Activated T-cell treated with anti-CD3 and anti-CD28 coated beads, Interleukin-2, amount 50 U/mL, for 4 hours (primary cell): ENCODE measurements around the gene DENND2D. TPM values are rescaled to one million over a fixed set of nuclear protein-coding genes. Genes with fewer than 3 reads are reported as not detected.

Experiments used
- ATAC-seq, 2 donors: fragments of 200-7000 bp; cut with Tn5 transposase; one replicate each; pipeline ENCODE4 v1.10.0; 2021
- DNase-seq: peaks from one replicate; pipeline ENCODE4 v3.0.0-alpha.2; 2020
- H3K27me3 Mint-ChIP-seq: one replicate; pipeline ENCODE4 v1.8.0; 2021; ENCODE audit warnings: low read depth, mixed read lengths
- H3K36me3 Mint-ChIP-seq: one replicate; pipeline ENCODE4 v1.8.0; 2022; ENCODE audit warnings: mixed read lengths; ENCODE audit not compliant: insufficient read depth
- H3K4me1 Mint-ChIP-seq: one replicate; pipeline ENCODE4 v1.8.0; 2021; ENCODE audit warnings: low read depth, mixed read lengths
- H3K4me3 Mint-ChIP-seq: one replicate; pipeline ENCODE4 v1.8.0; 2021; ENCODE audit warnings: mild to moderate bottlenecking, moderate library complexity, mixed read lengths
- H3K9me3 Mint-ChIP-seq: one replicate; pipeline ENCODE4 v1.8.0; 2021; ENCODE audit warnings: mixed read lengths
- total RNA-seq, 3 donors: library from RNA; stranded (reverse); gene quantifications; one replicate each; pipeline ENCODE4 v1.2.1, GENCODE V29; 2021

Gene DENND2D
- total RNA-seq, 3 donors from 2014 or later: 127 to 158 (median 134) TPM

GRCh38 chr1:111202366-111202706 lies 1.9 kb upstream of the DENND2D start:
- H3K36me3 Mint-ChIP-seq: peaks cover 20% of the 10 kb centered on the region
- ATAC-seq (no peak), DNase-seq (no peak)
- peak overlapping the region; percentile 100 for H3K4me3 Mint-ChIP-seq
- no peaks in the 10 kb centered on the region for H3K27me3 Mint-ChIP-seq
- no peaks in the 10 kb centered on the region for H3K9me3 Mint-ChIP-seq
- peaks cover 59% of the 10 kb centered on the region for H3K4me1 Mint-ChIP-seq

DNA sequence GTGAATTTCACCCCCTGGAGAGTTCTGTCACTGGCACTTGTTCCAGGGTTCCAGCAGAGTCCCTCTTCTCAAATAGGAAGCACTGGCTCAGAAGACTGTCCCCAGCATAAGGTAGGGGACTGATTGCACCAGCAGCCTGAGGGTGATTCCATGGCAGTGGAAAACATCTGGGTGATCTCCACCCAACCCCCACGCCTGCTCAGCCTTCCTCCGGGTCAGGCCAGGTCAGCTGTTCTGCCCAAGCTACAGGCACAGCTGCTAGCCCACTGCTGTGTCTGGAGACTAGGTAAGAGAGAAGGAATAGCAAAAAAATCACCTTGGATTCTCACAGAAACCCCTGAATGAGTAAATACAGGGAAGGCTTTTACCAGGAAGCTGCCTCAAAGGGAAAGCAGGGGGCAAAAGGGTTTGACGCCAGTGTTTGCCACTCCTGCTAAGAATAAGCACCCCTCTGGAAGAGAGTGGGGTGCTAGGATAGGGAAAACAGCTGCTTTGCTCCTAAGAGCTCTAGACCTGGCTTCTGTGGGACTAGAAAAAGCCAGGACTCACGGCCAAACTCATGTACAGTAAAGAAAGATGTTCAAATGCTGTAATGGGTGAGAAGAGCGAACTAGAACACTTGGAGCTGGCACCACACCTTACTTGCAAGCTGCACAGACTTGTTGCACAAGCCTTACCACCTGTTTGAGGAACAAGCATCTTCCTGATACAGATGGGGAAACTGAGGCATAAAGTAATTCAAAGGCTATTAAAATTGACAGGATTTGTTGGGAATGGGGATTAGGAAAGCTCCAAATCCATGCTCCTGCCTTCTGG lies 1.0 kb upstream of the DENND2D start:
- no peaks in the 10 kb centered on the region for H3K27me3 Mint-ChIP-seq
- H3K4me3 Mint-ChIP-seq: peak overlapping the region; percentile 100
- DNase-seq (no peak), ATAC-seq (no peak)
- H3K4me1 Mint-ChIP-seq: peaks cover 67% of the 10 kb centered on the region
- peaks cover 27% of the 10 kb centered on the region for H3K36me3 Mint-ChIP-seq
- H3K9me3 Mint-ChIP-seq: no peaks in the 10 kb centered on the region

DNA sequence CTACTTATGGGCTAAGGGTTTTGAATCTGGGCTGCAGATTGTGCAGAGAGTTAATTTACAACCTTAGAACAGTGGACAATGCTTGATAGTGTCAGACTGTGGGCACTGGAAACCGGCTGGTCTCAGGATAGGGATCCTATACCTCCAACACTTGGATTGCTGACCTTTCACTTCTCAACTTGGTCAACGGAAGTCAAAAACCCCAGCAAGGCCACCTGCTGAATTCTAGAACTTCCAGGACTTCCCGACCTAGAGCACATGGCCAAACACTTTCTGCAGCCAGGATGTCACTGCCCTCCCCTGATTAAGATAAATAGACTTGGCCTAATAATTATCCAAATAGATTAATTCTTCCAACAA lies 336 bp upstream of the DENND2D start:
- ATAC-seq: no peak
- no peaks in the 10 kb centered on the region for H3K9me3 Mint-ChIP-seq
- peaks cover 70% of the 10 kb centered on the region for H3K4me1 Mint-ChIP-seq
- peaks cover 34% of the 10 kb centered on the region for H3K36me3 Mint-ChIP-seq
- no peaks in the 10 kb centered on the region for H3K27me3 Mint-ChIP-seq
- peak overlapping the region; percentile 100 for H3K4me3 Mint-ChIP-seq
- no peak for DNase-seq

GRCh38 chr1:111199329-111199728 lies 1.1 kb downstream of the DENND2D start:
- peaks cover 70% of the 10 kb centered on the region for H3K4me1 Mint-ChIP-seq
- peak overlapping the region; percentile 100 for H3K4me3 Mint-ChIP-seq
- H3K27me3 Mint-ChIP-seq: no peaks in the 10 kb centered on the region
- H3K9me3 Mint-ChIP-seq: no peaks in the 10 kb centered on the region
- DNase-seq (no peak), ATAC-seq (peak in 1 of 2 donors; percentile 4)
- H3K36me3 Mint-ChIP-seq: peaks cover 47% of the 10 kb centered on the region

DNA sequence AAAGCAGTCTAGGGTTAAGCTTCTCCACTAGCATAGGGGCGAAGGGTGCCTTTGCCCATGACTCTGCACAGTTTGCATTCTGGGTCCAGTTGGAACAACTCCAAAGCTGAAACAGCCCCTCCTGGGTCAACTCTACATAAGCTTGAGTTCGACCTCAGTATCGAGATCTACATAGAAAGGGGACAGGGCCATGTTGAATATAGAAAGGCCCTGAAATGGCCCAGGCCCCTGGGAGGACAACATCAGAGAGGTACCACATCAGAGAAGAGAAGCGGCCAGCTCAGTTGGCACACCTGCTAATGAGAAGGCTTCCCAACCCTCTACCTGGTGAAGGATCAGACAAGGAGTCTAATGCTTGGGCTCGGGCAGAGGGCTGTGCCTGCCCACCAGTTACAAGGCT lies 1.6 kb downstream of the DENND2D start:
- peaks cover 75% of the 10 kb centered on the region for H3K4me1 Mint-ChIP-seq
- no peak for ATAC-seq
- DNase-seq: no peak
- H3K36me3 Mint-ChIP-seq: peaks cover 51% of the 10 kb centered on the region
- H3K4me3 Mint-ChIP-seq: peak overlapping the region; percentile 100
- H3K9me3 Mint-ChIP-seq: no peaks in the 10 kb centered on the region
- H3K27me3 Mint-ChIP-seq: no peaks in the 10 kb centered on the region

GRCh38 chr1:111197598-111198284 lies 2.7 kb downstream of the DENND2D start:
- peak; percentile 6 to 53 for ATAC-seq
- Mint-ChIP-seq H3K4me3 (peak overlapping the region; percentile 100), H3K27me3 (no peaks in the 10 kb centered on the region), H3K9me3 (no peaks in the 10 kb centered on the region), H3K36me3 (peaks cover 61% of the 10 kb centered on the region), H3K4me1 (peaks cover 75% of the 10 kb centered on the region)
- DNase-seq: peak; percentile 52

GRCh38 chr1:111196213-111196612 lies 4.2 kb downstream of the DENND2D start:
- H3K9me3 Mint-ChIP-seq: no peaks in the 10 kb centered on the region
- ATAC-seq (no peak), DNase-seq (no peak)
- peaks cover 77% of the 10 kb centered on the region for H3K36me3 Mint-ChIP-seq
- no peaks in the 10 kb centered on the region for H3K27me3 Mint-ChIP-seq
- H3K4me3 Mint-ChIP-seq: peak overlapping the region; percentile 100
- peaks cover 76% of the 10 kb centered on the region for H3K4me1 Mint-ChIP-seq

GRCh38 chr1:111195002-111195684 lies 5.3 kb downstream of the DENND2D start:
- Mint-ChIP-seq H3K36me3 (peaks cover 85% of the 10 kb centered on the region), H3K4me1 (peaks cover 78% of the 10 kb centered on the region), H3K27me3 (no peaks in the 10 kb centered on the region), H3K4me3 (peak overlapping the region; percentile 100), H3K9me3 (no peaks in the 10 kb centered on the region)
- ATAC-seq: no peak
- no peak for DNase-seq

DNA sequence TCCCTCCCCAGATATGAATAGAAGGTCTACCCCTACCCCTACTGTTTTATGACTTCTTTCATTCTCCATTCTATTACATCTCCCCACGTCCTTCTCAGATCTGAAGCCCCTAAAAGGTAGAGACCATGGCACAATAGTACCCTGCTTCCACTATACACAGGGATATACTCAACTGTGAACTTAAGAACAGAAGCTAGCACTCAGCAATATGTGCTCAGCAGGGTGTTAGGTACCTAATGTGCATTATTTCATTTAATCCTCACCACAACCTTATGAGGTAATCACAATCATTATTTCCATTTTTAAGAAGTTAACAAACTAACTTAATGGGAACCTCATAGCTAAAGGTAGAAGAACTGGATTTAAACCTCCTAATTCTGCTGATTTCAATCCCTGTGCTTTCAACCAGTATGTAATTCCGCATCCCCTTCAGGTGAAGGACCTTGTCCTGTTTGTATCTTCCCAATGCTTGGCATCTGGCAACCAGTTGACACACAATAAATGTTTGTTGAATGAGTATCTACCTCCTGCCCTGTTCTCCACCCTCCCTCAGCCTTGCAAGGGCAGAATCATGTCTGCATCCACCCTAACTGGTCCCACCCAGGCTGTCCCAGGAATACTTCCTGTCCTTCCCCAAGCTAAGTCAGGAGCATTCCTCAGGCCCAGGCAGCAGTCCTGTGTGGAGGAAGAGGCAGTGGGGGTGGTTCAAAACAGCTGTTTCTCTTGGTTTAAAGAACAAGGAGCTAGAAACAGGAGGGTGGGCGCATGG lies 6.5 kb downstream of the DENND2D start:
- DNase-seq (no peak), ATAC-seq (peak in 1 of 2 donors; percentile 18)
- H3K4me1 Mint-ChIP-seq: peaks cover 89% of the 10 kb centered on the region
- H3K27me3 Mint-ChIP-seq: no peaks in the 10 kb centered on the region
- H3K9me3 Mint-ChIP-seq: no peaks in the 10 kb centered on the region
- H3K4me3 Mint-ChIP-seq: peak overlapping the region; percentile 39
- H3K36me3 Mint-ChIP-seq: peaks cover 94% of the 10 kb centered on the region

- Mint-ChIP-seq H3K4me1 (peaks cover 97% of the 10 kb centered on the region), H3K4me3 (peak overlapping the region; percentile 39), H3K27me3 (no peaks in the 10 kb centered on the region), H3K9me3 (no peaks in the 10 kb centered on the region), H3K36me3 (peaks cover 94% of the 10 kb centered on the region)
- DNase-seq (no peak), ATAC-seq (peak in 1 of 2 donors; percentile 12)
Measured at GRCh38 chr1:111192658-111193519, 7.6 kb downstream of the DENND2D start.

DNA sequence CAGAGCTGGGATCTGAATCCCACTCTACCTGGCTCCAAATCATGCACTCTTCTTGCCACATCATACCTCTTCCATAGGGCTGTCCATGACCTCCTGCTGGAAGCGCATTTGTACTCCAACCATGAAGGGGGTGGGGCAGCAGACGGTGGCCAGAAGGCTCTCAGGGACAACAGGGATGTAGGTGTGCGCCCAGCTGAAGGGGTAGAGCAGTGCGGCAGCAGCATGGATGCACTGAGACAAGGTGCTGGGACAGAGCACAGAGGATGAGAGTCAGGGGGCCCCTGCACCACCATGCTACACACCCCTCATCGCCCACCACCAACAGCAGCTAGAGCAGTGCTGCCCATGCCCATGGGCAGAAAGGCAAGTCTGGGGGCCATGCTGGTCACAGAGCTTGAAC lies 8.4 kb downstream of the DENND2D start:
- Mint-ChIP-seq H3K27me3 (no peaks in the 10 kb centered on the region), H3K4me1 (peaks cover 95% of the 10 kb centered on the region), H3K36me3 (peaks cover 93% of the 10 kb centered on the region), H3K4me3 (no peak overlapping the region), H3K9me3 (no peaks in the 10 kb centered on the region)
- ATAC-seq (no peak), DNase-seq (no peak)

GRCh38 chr1:111191496-111191895 lies 8.9 kb downstream of the DENND2D start:
- no peaks in the 10 kb centered on the region for H3K27me3 Mint-ChIP-seq
- H3K9me3 Mint-ChIP-seq: no peaks in the 10 kb centered on the region
- peaks cover 94% of the 10 kb centered on the region for H3K36me3 Mint-ChIP-seq
- peaks cover 95% of the 10 kb centered on the region for H3K4me1 Mint-ChIP-seq
- H3K4me3 Mint-ChIP-seq: no peak overlapping the region
- ATAC-seq: no peak
- no peak for DNase-seq

- Mint-ChIP-seq H3K36me3 (peaks cover 92% of the 10 kb centered on the region), H3K9me3 (no peaks in the 10 kb centered on the region), H3K4me1 (peaks cover 95% of the 10 kb centered on the region), H3K4me3 (no peak overlapping the region), H3K27me3 (no peaks in the 10 kb centered on the region)
- ATAC-seq (no peak), DNase-seq (no peak)
Measured at GRCh38 chr1:111190931-111191451, 9.5 kb downstream of the DENND2D start.
